Bronchial epithelial cell (primary cell): ENCODE data around the gene UVSSA. TPM values are rescaled to one million over a fixed set of nuclear protein-coding genes. Genes with fewer than 3 reads are reported as not detected.

ENCODE experiments used
- DNase-seq: peaks from one replicate; pipeline ENCODE4 v3.0.0-alpha.2; 2010; ENCODE audit warnings: low read depth
- FAIRE-seq: peaks from 2 replicates; lab custom pipeline; 2011; peaks lifted over from hg19 to GRCh38; lab: Jason Lieb, UNC
- H3K27me3 ChIP-seq: 2 replicates; pipeline ENCODE4 v1.5.1; 2011; ENCODE audit warnings: low read length; ENCODE audit not compliant: control insufficient read depth, insufficient read depth
- H3K36me3 ChIP-seq: 2 replicates; pipeline ENCODE4 v1.5.1; 2011; ENCODE audit warnings: low read length; ENCODE audit not compliant: control insufficient read depth, insufficient read depth
- H3K4me3 ChIP-seq: 2 replicates; pipeline ENCODE4 v1.5.1; 2011; ENCODE audit warnings: mild to moderate bottlenecking, low read depth, low read length, control low read depth
- total RNA-seq: library from RNA; depleted of rRNA; stranded (reverse); fragments of >200 nt; gene quantifications from 2 replicates; pipeline ENCODE4 v1.2.1, GENCODE V29; 2014
- TF ChIP-seq, protein P1 (sequence below): IDR thresholded peaks from 2 replicates; pipeline ENCODE4 v1.5.1; 2011; ENCODE audit warnings: mild to moderate bottlenecking, moderate library complexity, low read length, control low read depth, inconsistent platforms; ENCODE audit not compliant: insufficient read depth, severe bottlenecking

The UVSSA gene
- total RNA-seq, 1 donor from 2014 or later = 8.2 TPM

DNA sequence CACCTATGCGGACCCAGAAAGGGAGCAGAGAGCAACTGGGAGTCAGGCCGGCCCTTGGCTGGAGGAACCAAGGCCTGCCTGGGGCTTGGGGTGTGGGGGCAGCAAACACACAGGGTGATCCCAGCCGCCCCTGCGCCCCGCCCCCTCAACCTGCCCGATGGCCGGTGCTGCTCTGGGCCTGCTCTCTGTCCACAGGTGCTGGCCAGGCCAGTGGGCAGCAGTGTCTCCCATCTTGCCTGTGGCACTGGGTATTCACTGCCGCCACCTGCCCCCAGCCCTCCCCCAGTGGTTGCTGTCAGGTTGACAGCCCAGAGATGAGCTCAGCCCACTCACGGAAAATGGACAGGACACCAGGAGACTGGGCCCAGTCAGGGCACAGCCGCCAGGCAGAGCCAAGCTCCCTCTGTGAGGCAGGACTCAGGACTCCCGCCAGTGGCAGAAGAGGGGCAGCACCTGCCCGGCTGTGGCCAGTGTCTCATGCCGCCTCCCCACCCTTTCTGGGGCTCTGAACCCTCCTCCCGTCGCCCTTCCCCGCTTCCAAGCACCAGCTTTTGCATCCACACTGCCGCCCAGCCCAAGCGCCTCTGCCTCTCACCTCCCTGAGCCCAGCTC, 54.5 kb downstream of the UVSSA start:
- FAIRE-seq = no peak
- Histone ChIP-seq H3K4me3 (no peak overlapping the region), H3K27me3 (peaks cover 28% of the 10 kb centered on the region), H3K36me3 (no peaks in the 10 kb centered on the region)
- TF ChIP-seq, protein P1, sequence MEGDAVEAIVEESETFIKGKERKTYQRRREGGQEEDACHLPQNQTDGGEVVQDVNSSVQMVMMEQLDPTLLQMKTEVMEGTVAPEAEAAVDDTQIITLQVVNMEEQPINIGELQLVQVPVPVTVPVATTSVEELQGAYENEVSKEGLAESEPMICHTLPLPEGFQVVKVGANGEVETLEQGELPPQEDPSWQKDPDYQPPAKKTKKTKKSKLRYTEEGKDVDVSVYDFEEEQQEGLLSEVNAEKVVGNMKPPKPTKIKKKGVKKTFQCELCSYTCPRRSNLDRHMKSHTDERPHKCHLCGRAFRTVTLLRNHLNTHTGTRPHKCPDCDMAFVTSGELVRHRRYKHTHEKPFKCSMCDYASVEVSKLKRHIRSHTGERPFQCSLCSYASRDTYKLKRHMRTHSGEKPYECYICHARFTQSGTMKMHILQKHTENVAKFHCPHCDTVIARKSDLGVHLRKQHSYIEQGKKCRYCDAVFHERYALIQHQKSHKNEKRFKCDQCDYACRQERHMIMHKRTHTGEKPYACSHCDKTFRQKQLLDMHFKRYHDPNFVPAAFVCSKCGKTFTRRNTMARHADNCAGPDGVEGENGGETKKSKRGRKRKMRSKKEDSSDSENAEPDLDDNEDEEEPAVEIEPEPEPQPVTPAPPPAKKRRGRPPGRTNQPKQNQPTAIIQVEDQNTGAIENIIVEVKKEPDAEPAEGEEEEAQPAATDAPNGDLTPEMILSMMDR = no peak
- no peak for DNase-seq

DNA sequence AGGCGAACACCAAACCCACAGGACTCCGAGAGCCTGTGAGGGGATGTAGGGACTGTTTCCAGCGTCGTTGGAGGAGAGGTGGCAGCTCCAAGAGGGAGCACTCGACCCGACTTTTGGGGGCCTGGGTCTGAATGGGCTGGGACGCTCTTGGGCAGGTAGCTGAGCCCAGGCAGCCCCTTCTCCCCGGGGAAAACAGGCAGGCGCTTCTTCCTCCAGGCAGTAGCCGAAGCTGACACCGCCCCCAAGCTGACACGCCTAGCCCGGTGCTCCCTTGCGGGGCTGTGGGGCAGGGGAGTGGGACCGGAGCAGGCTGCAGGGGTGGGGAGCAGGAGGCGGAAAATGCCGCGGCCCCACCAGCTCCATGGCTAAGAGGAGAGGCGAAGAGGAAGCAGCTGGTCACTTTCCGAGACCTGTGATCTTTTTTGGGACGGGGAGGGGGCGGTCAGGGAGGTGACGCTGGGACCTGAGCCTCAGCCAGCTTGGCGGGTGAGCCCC, 55.1 kb downstream of the UVSSA start:
- FAIRE-seq (no peak), DNase-seq (no peak)
- Histone ChIP-seq H3K4me3 (no peak overlapping the region), H3K36me3 (no peaks in the 10 kb centered on the region), H3K27me3 (peaks cover 29% of the 10 kb centered on the region)
- TF ChIP-seq, protein P1 = no peak

DNA sequence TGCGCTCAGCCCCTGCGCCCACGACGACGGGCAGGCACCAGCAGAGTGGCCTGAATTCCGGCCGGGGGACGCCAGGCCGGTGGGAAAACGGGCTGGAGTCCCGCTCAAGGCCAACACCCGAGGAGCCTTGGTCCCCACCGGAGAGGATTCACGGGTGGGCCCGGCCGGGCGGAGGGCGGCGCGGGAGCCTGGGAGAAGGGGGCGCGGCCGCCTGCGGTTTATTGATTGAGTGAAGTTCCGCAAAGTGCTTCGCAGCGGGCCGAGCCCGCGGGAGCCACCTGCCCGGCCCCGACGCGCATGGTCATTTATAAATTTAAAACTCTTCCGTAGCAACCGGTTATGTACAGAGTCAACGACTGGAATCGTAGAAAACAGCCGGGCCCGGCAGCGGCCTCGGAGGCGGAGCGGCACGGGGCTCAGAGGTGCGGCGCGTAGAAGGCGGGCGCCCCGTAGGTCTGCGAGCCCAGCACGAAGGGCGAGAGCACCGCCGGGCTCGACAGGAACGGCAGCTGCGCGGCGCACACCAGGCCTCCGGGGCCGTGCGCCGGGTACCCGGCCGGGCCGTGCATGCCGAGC, 55.6 kb downstream of the UVSSA start:
- Histone ChIP-seq H3K27me3 (peaks cover 35% of the 10 kb centered on the region), H3K36me3 (no peaks in the 10 kb centered on the region), H3K4me3 (no peak overlapping the region)
- TF ChIP-seq, protein P1 = no peak
- DNase-seq (no peak), FAIRE-seq (no peak)

DNA sequence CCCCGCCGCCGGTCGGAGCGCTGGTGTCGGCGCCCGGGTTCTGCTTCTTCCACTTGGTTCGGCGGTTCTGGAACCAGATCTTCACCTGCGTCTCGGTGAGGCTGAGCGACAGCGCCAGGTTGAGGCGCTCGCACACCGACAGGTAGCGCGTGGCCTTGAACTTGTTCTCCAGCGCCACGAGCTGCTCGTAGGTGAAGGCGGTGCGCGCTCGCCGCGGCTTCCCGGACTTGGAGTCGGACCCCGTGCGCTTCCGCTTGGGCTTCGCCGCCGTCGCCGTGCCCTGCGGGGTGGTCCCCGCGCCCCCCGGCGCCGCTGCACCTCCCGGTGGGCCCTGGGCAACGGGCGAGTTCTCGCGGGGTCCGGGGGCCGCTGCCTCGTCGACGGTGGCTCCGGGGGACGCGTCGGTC, 56.2 kb downstream of the UVSSA start:
- no peak overlapping the region for H3K4me3 ChIP-seq
- FAIRE-seq (no peak), DNase-seq (no peak)
- peaks cover 37% of the 10 kb centered on the region for H3K27me3 ChIP-seq
- no peaks in the 10 kb centered on the region for H3K36me3 ChIP-seq
- TF ChIP-seq, protein P1 = no peak

DNA sequence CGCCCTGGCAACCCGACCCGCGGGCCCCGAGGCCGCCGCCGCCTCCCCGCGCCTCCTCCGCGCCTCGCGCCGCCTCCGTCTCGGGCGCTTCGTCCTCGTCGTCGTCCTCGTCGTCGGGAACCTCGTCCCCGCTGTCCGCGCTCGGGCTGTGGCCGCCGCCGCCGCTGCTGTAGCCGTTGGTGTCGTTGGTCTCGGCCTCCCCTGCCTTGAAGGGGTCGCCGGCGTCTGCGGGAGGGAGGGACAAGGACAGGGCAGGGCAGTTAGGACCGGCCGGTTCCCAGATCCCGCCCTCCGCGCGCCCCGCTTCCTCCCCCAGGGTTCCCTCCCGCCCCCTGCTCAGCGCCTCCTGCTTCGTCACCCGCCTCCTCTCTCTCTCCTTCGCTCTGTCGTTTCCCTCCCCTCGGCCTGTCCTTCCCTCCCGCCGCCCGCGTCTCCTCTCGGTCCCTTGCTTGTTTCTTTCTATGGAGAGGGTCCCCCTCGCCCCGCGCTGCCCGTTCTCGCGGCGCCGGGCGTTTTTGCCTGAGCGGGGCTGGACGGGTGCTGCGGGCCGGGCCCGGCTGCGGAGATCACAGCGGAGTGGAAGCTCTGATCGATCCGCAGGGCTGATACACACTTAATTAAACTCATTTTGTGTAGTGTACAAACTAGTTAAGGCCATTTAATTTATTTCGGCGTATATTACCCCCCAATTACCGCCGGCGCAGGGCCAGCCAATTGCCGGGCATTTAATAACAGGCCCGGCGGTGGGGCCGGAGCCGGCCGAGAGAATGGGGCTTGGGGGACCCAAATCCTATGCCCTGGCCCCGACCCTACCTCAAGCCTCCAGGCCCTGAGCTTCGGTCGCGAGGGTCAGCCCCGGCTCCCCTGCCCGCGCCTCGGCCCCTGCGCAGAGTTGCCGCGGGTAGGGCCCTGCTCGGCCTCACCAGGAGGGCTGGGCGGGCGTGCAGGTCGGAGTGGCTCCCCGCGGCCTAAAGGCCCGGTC, 56.9 kb downstream of the UVSSA start:
- DNase-seq = no peak

More for the DNA sequence above, 56.9 kb downstream of the UVSSA start:
- Histone ChIP-seq H3K4me3 (no peak overlapping the region), H3K36me3 (no peaks in the 10 kb centered on the region), H3K27me3 (peaks cover 43% of the 10 kb centered on the region)
- no peak for FAIRE-seq
- TF ChIP-seq, protein P1 = no peak
